ENCODE data around the gene ZFP37.
"Not testable (repeated sequence)": the region's sequence is repeated elsewhere in the genome, so short reads cannot be mapped to it uniquely, and the experiment has no call there.

Gene ZFP37

GRCh38 chr9:113056191-113057106, at the start of gene ZFP37:
Gene ZFP37, minus strand, starts transcription at chr9:113056724. Its CDS starts 36 bp downstream, at chr9:113056688.
- peak; percentile 97 for DNase-seq

GRCh38 chr9:113105345-113105744, 48.8 kb upstream of the ZFP37 start:
- DNase-seq: not testable (repeated sequence)

- no peak for DNase-seq
Measured at GRCh38 chr9:113095561-113095960, 39.0 kb upstream of the ZFP37 start.

GRCh38 chr9:113089924-113090323, 33.4 kb upstream of the ZFP37 start:
- DNase-seq: not testable (repeated sequence)

- DNase-seq: not testable (repeated sequence)
Measured at GRCh38 chr9:113089143-113089505, 32.6 kb upstream of the ZFP37 start.

- peak; percentile 51 for DNase-seq
Measured at GRCh38 chr9:113088456-113089142, 32.1 kb upstream of the ZFP37 start.

GRCh38 chr9:113062932-113063310, 6.4 kb upstream of the ZFP37 start:
- not testable (repeated sequence) for DNase-seq

- DNase-seq: not testable (repeated sequence)
Measured at GRCh38 chr9:113062256-113062931, 5.9 kb upstream of the ZFP37 start.

GRCh38 chr9:113061072-113061850, 4.7 kb upstream of the ZFP37 start:
- DNase-seq: not testable (repeated sequence)

- DNase-seq: peak; percentile 44
Measured at GRCh38 chr9:113059581-113060284, 3.2 kb upstream of the ZFP37 start.

- no peak for DNase-seq
Measured at GRCh38 chr9:113057193-113057592, 669 bp upstream of the ZFP37 start.

GRCh38 chr9:113042884-113043657, 13.5 kb downstream of the ZFP37 start:
- DNase-seq: no peak

- no peak for DNase-seq
Measured at GRCh38 chr9:113026200-113026599, 30.3 kb downstream of the ZFP37 start.

- DNase-seq: no peak
Measured at GRCh38 chr9:113018247-113018646, 38.3 kb downstream of the ZFP37 start.

GRCh38 chr9:113012492-113012891, 44.0 kb downstream of the ZFP37 start:
- no peak for DNase-seq

GRCh38 chr9:113011911-113012381, 44.6 kb downstream of the ZFP37 start, which contains the start of gene ZNF883:
Gene ZNF883, minus strand, starts transcription at chr9:113012192.
- DNase-seq: peak; percentile 53

- no peak for DNase-seq
Measured at GRCh38 chr9:113005777-113006176, 50.7 kb downstream of the ZFP37 start.

GRCh38 chr9:112997236-112997941, 59.1 kb downstream of the ZFP37 start:
- DNase-seq: no peak

Data from NCI-H345 (cell line).